Right lobe of liver (tissue), 6 donors: ENCODE measurements around the gene HSF4. TPM values are rescaled to one million over a fixed set of nuclear protein-coding genes. Genes with fewer than 3 reads are reported as not detected.

Source experiments
- ATAC-seq, 4 donors: fragments of 200-7000 bp; cut with Tn5 transposase; one replicate each; pipeline ENCODE4 v1.9.1; 2020; ENCODE audit warnings: mild to moderate bottlenecking in 4 of 4, moderate library complexity in 4 of 4
- DNase-seq, 3 donors: peaks; one replicate each; pipeline ENCODE4 v3.0.0-alpha.2; 2020
- H3K27ac ChIP-seq, 3 donors: fragments of 200-600 bp; one replicate each; pipeline ENCODE4 v1.8.0; 2022
- H3K27me3 ChIP-seq, 2 donors: fragments of 200-600 bp; one replicate each; pipeline ENCODE4 v1.8.0; 2022
- H3K36me3 ChIP-seq, 4 donors: fragments of 200-600 bp; sonication (generic) in 1 of 4; one replicate each; pipeline versions ENCODE4 v1.5.1 to v1.8.0; 2017 to 2022; ENCODE audit warnings: control low read depth in 1 of 4
- H3K4me1 ChIP-seq, 4 donors: fragments of 200-600 bp; sonication (generic) in 1 of 4; one replicate each; pipeline versions ENCODE4 v1.5.1 to v1.8.0; 2017 to 2022; ENCODE audit warnings: control low read depth in 1 of 4
- H3K4me3 ChIP-seq, 3 donors: fragments of 200-600 bp; one replicate each; pipeline ENCODE4 v1.8.0; 2022
- H3K9me3 ChIP-seq, 4 donors: fragments of 200-600 bp; sonication (generic) in 1 of 4; one replicate each; pipeline versions ENCODE4 v1.5.1 to v1.8.0; 2017 to 2022; ENCODE audit warnings: control low read depth in 1 of 4
- CTCF ChIP-seq, 4 donors: fragments of 200-600 bp in 3 of 4; fragments of 450-650 bp in 1 of 4; IDR thresholded peaks; one replicate each; pipeline versions ENCODE4 v1.5.1 to v1.8.0; 2016 to 2022; ENCODE audit warnings: antibody characterized with exemption in 4 of 4, mild to moderate bottlenecking in 2 of 4
- POLR2A ChIP-seq: fragments of 450-650 bp; IDR thresholded peaks from one replicate; pipeline ENCODE4 v1.6.1; 2017; ENCODE audit warnings: antibody characterized with exemption, mild to moderate bottlenecking
- WGBS: methylation state at CpG from one replicate; pipeline ENCODE4 v1.1.6; 2018; ENCODE audit warnings: low coverage, low lambda C conversion rate; ENCODE audit not compliant: insufficient coverage; ENCODE audit errors: missing lambda C conversion rate; 5-methylcytosine and 5-hydroxymethylcytosine counted together
- intact Hi-C, 2 donors: fragments of 100-400 bp; cut with DNase I; formaldehyde crosslinking; loops; one replicate each; pipeline versions ENCODE4 v1.11.2 to v1.14.1; 2022
- total RNA-seq, 6 experiments: library from RNA; depleted of rRNA in 2 of 6; stranded (reverse); fragments of >200 nt in 2 of 6; fragmentation: NEBNext Ultra II Directional in 3 of 6; extraction: Animal tissue kit (Norgen Biotek cat#: 25700) in 3 of 6; gene quantifications; one replicate each; pipeline versions ENCODE4 v1.1.0 to v1.2.4, GENCODE V29; 2016 to 2023
- donor health status: DM: no; HTN: yes; CAD: no.
- donor health status: DM: no; HTN: no; CAD: no.
- donor health status: DM: no; HTN: no; CAD: no.
- donor health status: DM: no; HTN: yes; CAD: no.
- donor health status: DM: no; HTN: yes; CAD: no.

The HSF4 gene
- total RNA-seq, 6 experiments from 2014 or later = 10.4 to 44.1 (median 30.1) TPM

GRCh38 chr16:67191411-67191994, 27.0 kb downstream of the HSF4 start:
- WGBS = 15% methylated on average over 9 of the region's 9 CpGs
- Histone ChIP-seq H3K4me3 (peak overlapping the region in 2 of 3 donors; percentile 100), H3K36me3 (peaks cover 0 to 25% (median 16%) of the 10 kb centered on the region in 4 donors), H3K9me3 (no peaks in the 10 kb centered on the region), H3K4me1 (peaks cover 0 to 24% (median 6%) of the 10 kb centered on the region in 4 donors), H3K27ac (no peak overlapping the region), H3K27me3 (no peaks in the 10 kb centered on the region)
- no peak for TF ChIP-seq CTCF (IDR thresholded peaks at IDR 0.05)
- TF ChIP-seq POLR2A = no peak
- intact Hi-C loops = no loop called here
- DNase-seq = no peak
- no peak for ATAC-seq

GRCh38 chr16:67191995-67192681, 27.6 kb downstream of the HSF4 start, which contains the start of gene E2F4:
TSS of gene E2F4 (plus strand) at chr16:67192155. CDS start at chr16:67192228, 73 bp downstream.
- H3K36me3 ChIP-seq = peaks cover 0 to 31% (median 17%) of the 10 kb centered on the region in 4 donors
- TF ChIP-seq CTCF (IDR thresholded peaks at IDR 0.05) = no peak
- peak; percentile 67 for TF ChIP-seq POLR2A
- H3K9me3 ChIP-seq = no peaks in the 10 kb centered on the region
- H3K4me3 ChIP-seq = peak within 1 kb of the TSS; percentile 67 to 100 (median 100)
- 0% methylated on average over 19 of the region's 54 CpGs for WGBS
- peak within 1 kb of the TSS; percentile 40 to 62 (median 56) for H3K27ac ChIP-seq
- peak; percentile 93 to 94 (median 94) for DNase-seq
- peaks cover 0 to 24% (median 6%) of the 10 kb centered on the region in 4 donors for H3K4me1 ChIP-seq
- no peaks in the 10 kb centered on the region for H3K27me3 ChIP-seq
- ATAC-seq = peak; percentile 92 to 98 (median 94)
- intact Hi-C loops = no loop called here

- intact Hi-C loops = no loop called here
- peak overlapping the region; percentile 40 to 62 (median 56) for H3K27ac ChIP-seq
- DNase-seq (no peak), ATAC-seq (no peak)
- H3K27me3 ChIP-seq = no peaks in the 10 kb centered on the region
- 23% methylated on average over 7 of the region's 17 CpGs for WGBS
- no peak for TF ChIP-seq CTCF (IDR thresholded peaks at IDR 0.05)
- no peak for TF ChIP-seq POLR2A
- peaks cover 0 to 34% (median 17%) of the 10 kb centered on the region in 4 donors for H3K36me3 ChIP-seq
- peak overlapping the region; percentile 67 to 100 (median 100) for H3K4me3 ChIP-seq
- peaks cover 0 to 24% (median 6%) of the 10 kb centered on the region in 4 donors for H3K4me1 ChIP-seq
- H3K9me3 ChIP-seq = no peaks in the 10 kb centered on the region
Observed at GRCh38 chr16:67192781-67193361, 28.3 kb downstream of the HSF4 start.

GRCh38 chr16:67193536-67193935, 29.0 kb downstream of the HSF4 start:
- intact Hi-C loops = no loop called here
- H3K4me3 ChIP-seq = no peak overlapping the region
- no peak for ATAC-seq
- no peak for DNase-seq
- no peak for TF ChIP-seq POLR2A
- no peak for TF ChIP-seq CTCF (IDR thresholded peaks at IDR 0.05)
- H3K27me3 ChIP-seq = no peaks in the 10 kb centered on the region
- H3K27ac ChIP-seq = no peak overlapping the region
- peaks cover 0 to 41% (median 18%) of the 10 kb centered on the region in 4 donors for H3K36me3 ChIP-seq
- peaks cover 0 to 24% (median 6%) of the 10 kb centered on the region in 4 donors for H3K4me1 ChIP-seq
- H3K9me3 ChIP-seq = no peaks in the 10 kb centered on the region
